HG03521 (cell line): ENCODE results near the gene ACTG1.

Source experiments
- ATAC-seq: cut with Tn5 transposase; IDR thresholded peaks from one replicate; pipeline ENCODE4 v1.9.1; 2021; ENCODE audit warnings: mild to moderate bottlenecking, moderate library complexity; ENCODE audit not compliant: unreplicated experiment

The ACTG1 gene

GRCh38 chr17:81483085-81483861, 29.3 kb downstream of the ACTG1 start:
- ATAC-seq = no peak

- ATAC-seq = no peak
Observed at GRCh38 chr17:81482673-81483072, 29.9 kb downstream of the ACTG1 start.

GRCh38 chr17:81481815-81482505, 30.6 kb downstream of the ACTG1 start:
- no peak for ATAC-seq

GRCh38 chr17:81481073-81481799, 31.4 kb downstream of the ACTG1 start:
- no peak for ATAC-seq

GRCh38 chr17:81480140-81481072, 32.2 kb downstream of the ACTG1 start:
- no peak for ATAC-seq

DNA sequence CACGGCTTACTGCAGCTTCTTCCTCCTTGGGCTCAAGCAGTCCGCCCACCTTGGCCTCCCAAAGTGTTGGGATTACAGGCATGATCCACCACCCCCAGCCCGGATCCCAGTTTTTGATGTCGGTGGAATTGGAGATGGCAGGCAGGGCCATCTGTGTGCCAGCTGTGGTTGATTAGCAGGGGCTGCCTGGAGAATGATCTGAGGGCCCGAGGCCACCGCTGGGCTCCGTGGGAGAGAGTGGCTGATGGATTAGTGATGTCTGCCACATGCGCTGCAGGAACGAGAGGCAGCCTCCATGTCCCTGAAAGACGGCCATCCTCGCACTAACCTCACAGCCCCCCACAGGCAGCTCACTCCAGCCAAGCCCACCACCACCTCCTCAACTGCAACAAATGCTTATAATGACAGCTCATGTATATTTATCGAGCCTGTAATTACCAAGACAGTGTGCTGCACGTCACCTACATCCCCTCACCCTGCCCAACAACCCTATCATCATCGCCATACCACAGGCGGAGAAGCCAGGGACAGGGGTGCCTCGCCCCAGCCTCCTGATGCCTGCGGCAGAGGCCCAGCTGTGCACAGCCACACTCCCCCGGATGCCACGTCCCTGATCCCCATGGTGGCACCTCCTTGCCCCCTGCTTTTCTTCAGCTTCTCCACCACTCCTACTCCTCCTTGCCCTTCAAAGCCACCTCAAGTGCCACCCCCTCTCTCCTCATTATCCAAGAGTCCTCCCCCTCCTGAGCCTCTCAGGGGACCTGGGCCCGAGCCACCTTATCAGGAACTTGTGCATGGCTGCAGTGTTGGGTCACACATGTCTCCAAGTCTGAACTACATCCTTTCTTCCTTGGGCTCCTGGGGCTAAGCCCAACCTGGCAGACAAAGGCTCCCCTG, 33.2 kb downstream of the ACTG1 start:
- ATAC-seq = no peak

DNA sequence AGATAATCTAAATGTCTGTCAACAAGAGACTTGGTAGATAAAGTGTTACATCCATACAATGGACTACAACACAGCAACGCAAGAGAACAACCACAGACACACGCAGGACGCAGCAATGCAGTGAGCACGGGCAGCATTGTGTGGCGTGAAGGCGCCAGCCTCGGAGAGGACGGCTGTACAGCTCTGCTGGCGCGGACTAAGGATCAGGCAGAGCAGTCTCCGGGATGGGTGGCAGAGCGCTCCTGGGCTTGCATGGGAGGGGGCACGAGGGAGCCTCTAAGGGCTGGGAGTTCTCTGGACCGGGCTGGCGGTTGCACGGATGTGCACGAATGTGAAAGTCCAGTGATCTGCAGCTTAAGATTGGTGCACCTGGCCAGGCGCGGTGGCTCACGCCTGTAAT, 34.5 kb downstream of the ACTG1 start:
- ATAC-seq = no peak

GRCh38 chr17:81477173-81477572, 35.4 kb downstream of the ACTG1 start:
- no peak for ATAC-seq

DNA sequence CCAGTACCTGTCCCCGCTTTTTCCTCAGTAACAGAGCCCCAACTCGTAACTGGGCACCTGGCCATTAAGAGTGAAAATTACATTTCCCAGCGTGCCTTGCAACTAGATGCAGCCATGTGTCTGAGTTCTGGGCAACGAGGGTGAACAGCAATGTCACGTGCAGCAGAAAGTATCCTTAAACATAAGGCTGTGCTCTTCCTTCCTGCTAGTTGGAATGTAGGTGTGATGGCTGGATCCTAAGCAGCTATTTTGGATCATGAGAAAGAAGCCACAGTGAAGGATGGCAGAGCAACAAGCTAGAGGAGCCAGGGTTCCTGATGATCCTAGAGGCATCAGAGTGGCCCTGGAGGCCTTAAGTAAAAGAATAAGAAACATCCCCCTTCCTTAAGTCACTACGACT, 36.0 kb downstream of the ACTG1 start:
- ATAC-seq = no peak

GRCh38 chr17:81476097-81476496, 36.5 kb downstream of the ACTG1 start:
- ATAC-seq = no peak

- ATAC-seq = no peak
Observed at GRCh38 chr17:81474958-81475357, 37.6 kb downstream of the ACTG1 start.

- no peak for ATAC-seq
Observed at GRCh38 chr17:81473019-81473418, 39.6 kb downstream of the ACTG1 start.

- ATAC-seq = no peak
Observed at GRCh38 chr17:81471818-81472456, 40.7 kb downstream of the ACTG1 start.

DNA sequence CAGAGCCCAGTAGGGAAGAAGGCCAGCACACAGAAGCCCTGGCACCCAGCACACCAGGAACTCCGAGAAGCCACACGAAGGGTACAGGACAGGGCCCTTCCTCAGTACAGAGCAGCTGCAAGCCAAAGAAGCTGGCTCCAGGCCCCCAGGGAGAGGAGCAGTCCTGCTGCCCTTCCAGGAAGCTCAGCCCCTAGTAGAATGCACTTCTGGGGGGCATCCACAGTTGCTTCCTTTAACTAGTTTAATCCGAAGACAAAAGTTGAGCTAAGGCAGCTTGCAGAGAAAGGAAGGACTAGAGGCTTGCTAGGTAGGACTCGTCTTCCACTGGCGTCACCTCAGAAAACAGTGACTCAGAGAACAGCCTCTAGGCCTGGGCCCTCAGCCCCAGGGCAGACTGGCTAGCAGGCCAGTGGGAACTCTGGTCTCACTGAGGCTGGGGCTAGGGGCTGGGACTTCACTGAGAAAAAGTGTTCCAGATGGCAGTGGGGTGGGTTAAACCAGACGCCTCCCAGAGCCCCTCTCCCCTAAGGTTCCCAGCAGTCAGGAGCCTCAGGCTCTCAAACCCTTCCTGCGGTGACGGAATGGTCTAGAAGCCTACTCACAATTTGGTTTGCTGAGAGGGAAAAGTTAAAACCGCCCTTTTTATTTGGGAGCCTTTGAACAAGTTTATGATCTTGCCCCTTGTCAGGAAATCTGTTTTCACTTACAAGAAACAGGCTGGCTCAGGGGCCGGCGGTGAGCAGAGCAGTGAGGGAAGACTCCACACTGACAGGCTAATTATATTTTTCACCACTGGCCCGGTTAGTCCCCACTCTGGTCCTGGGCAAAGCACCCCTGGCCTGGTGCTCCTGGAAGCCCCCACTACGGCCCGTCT, 41.4 kb downstream of the ACTG1 start:
- ATAC-seq = no peak

DNA sequence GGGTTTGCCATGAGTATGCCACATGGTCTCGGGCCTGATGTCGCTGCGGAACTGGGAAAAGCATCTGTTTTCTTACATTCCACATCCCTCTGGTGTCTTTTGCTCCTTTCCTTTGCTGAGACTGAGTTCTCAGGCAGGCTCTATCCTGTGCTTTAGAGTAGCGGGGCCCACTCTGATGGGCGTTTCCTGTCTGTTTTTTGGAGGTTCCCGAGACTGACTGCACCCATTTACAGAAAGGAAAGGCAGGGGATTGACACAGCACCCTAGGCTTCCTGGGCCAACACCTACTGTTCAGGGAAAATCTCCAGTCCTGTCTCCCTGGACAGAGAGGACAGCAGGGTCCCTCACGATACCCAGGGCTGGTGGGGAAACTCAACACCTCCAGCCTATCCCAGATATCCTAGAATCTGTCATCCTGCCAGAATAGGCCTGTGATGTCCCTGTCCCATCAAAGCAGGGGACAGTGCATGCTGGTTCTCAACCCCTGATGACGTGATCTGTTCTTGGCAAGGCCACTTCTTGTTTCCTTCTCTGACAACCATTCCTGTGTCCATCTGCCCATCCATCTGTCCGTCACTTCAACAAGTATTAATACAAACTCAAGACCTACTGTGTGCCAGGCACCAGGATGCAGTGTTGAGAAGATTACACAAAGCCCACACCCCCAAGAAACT, 42.2 kb downstream of the ACTG1 start:
- ATAC-seq = no peak

GRCh38 chr17:81469266-81469665, 43.3 kb downstream of the ACTG1 start:
- no peak for ATAC-seq

DNA sequence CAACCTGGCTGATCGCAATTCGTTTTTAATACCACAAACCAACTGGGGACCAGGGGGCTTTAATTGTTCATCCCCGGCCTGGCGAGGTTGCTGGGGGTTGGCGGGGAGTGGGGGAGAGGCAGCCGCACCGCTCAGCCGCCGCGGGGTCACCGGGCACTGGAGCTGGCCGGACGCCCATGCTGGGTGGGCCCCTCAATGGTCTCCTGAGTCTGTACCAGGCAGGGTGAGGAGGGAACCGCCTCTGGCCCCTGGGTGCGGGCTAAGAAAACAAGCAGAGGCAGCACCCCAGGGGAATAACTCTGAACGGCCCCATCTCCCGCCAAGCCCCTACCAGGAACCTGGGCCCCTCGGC, 43.9 kb downstream of the ACTG1 start:
- no peak for ATAC-seq
